Keratinocyte (primary cell): Measurements from ENCODE around the gene ISG20L2.

Source experiments
- EZH2 ChIP-seq: IDR thresholded peaks from one replicate; pipeline ENCODE4 v1.6.1; 2012; ENCODE audit warnings: inconsistent platforms, mild to moderate bottlenecking, low read length, moderate library complexity
- TF ChIP-seq, protein P1 (sequence below), 3 experiments: IDR thresholded peaks in 1 of 3; conservative IDR thresholded peaks in 1 of 3; optimal IDR thresholded peaks in 1 of 3; 2 replicates in 2 of 3; 3 replicates in 1 of 3; pipeline versions ENCODE3 to v1.5.1; 2011; ENCODE audit warnings: low read length in 3 of 3, mild to moderate bottlenecking in 3 of 3, moderate library complexity in 2 of 3, control low read depth in 1 of 3, inconsistent platforms in 1 of 3; ENCODE audit not compliant: insufficient read depth in 2 of 3; ENCODE audit errors: extremely low read depth in 1 of 3

DNA sequence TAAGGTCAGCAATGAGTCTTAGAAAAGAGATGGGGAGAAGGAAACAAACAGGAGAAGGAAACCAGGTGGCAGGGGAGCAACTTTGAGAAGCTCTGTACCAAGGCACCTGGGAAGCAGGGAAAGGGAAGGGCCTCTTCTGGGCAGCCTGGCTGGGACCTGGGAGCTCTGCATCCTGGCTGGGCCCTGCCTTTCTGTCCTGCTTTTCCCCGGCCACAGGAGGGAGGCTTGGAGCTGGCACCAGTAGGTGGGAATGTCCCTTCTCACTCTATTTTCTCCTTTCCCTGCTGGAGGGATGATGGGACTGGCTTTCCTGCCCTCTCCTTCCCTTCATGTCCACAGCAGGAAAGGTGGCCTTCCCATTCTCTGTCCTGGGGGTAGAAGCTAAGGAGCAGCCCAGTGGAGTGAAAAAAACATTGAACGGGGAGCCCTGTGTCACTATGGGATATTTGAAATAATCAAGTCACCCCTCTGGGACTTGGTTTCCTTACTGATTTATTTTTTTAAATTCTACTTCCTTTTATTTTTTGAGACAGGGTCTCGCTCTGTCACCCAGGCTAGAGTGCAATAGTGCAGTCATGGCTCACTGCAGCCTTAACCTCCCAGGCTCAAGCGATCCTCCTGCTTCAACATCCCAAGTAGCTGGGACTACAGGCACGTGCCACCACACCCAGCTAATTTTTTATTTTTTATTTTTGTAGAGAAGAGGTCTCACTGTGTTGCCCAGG lies 46.2 kb downstream of the ISG20L2 start:
- TF ChIP-seq, protein P1, sequence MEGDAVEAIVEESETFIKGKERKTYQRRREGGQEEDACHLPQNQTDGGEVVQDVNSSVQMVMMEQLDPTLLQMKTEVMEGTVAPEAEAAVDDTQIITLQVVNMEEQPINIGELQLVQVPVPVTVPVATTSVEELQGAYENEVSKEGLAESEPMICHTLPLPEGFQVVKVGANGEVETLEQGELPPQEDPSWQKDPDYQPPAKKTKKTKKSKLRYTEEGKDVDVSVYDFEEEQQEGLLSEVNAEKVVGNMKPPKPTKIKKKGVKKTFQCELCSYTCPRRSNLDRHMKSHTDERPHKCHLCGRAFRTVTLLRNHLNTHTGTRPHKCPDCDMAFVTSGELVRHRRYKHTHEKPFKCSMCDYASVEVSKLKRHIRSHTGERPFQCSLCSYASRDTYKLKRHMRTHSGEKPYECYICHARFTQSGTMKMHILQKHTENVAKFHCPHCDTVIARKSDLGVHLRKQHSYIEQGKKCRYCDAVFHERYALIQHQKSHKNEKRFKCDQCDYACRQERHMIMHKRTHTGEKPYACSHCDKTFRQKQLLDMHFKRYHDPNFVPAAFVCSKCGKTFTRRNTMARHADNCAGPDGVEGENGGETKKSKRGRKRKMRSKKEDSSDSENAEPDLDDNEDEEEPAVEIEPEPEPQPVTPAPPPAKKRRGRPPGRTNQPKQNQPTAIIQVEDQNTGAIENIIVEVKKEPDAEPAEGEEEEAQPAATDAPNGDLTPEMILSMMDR (optimal IDR thresholded peaks at IDR 0.05 in 1 of 3, IDR thresholded peaks at IDR 0.05 in 1 of 3, conservative IDR thresholded peaks at IDR 0.05 in 1 of 3; ENCODE audit: extremely low read depth in 1 of 3, insufficient read depth in 2 of 3, low read length in 3 of 3): peak in 1 of 3 experiments; percentile 9
- no peak for TF ChIP-seq EZH2
